IPS DF 4.7 (cell line): ENCODE results near the gene ABLIM3.
"Not testable (repeated sequence)": the region's sequence is repeated elsewhere in the genome, so short reads cannot be mapped to it uniquely, and the experiment has no call there.

Experiments used
- DNase-seq: peaks from one replicate; pipeline ENCODE4 v3.0.0-alpha.2; 2013; ENCODE audit warnings: low spot score; ENCODE audit errors: extremely low read depth

ABLIM3 gene

GRCh38 chr5:149186506-149186905 is 45.2 kb downstream of the ABLIM3 start:
- no peak for DNase-seq

DNA sequence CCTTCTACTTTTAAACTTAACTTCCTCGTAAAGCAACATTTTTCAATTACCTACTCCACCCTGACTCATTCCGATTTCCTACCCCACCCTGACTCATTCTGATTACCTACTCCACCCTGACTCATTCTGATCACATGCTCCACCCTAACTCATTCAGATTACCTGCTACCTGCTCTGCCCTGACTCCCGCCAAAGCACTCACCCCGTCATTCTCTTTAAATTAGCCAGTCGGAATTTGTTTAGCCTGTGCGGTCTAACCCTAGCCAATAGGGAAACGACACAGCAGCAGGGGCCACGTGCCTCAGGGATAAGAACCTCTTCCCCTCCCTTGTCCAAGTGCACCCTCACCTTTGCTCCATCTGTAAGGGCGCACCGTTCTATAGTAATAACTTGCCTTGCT is 46.3 kb downstream of the ABLIM3 start:
- not testable (repeated sequence) for DNase-seq

DNA sequence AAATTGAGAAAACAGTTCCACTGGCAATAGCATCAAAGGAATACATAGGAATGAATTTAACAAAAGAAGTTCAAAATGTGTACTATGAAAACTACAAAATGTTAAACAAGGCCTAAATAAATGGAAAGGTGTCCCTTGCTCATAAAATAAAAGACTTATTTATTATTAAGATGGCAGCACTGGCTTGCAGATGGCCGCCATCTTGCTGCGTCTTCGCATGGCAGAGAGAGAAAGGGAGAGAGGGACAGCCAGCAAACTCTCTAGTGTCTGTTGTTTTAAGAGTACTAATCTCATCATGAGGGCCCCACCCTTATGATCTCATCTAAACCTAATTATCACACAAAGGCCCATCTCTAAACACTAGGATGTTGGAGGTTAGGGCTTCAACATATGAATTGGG is 47.1 kb downstream of the ABLIM3 start:
- no peak for DNase-seq

DNA sequence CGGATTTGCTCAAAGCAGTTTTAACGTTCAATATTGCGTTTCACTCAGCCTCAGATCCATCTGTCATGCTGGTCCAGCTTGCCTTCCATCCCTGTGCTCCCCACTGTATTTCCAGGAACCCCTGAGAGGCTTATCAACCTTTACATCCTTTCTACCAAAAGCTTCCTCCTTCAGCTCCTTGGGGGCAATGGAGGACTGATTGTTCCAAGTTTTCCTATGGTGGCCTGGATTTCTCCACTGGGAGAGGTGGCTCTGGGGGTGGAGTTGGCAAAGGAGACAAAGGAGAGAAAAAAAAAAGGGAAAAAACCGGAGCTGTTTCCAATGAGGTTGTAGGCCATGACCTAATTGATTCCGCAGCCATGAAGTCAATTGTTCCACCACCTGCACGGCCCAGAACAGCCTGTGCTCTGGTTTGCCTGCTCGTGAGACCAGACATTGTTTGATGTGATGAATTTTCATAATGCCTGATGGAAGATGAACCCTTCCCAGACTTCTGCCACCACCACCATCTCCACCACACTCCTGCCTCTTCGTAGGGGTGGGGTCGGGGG is 54.1 kb downstream of the ABLIM3 start:
- no peak for DNase-seq

- DNase-seq: no peak
These were observed 54.7 kb downstream of the ABLIM3 start for GRCh38 chr5:149195962-149196361.

- no peak for DNase-seq
These were observed 56.9 kb downstream of the ABLIM3 start for GRCh38 chr5:149198148-149198547.

DNA sequence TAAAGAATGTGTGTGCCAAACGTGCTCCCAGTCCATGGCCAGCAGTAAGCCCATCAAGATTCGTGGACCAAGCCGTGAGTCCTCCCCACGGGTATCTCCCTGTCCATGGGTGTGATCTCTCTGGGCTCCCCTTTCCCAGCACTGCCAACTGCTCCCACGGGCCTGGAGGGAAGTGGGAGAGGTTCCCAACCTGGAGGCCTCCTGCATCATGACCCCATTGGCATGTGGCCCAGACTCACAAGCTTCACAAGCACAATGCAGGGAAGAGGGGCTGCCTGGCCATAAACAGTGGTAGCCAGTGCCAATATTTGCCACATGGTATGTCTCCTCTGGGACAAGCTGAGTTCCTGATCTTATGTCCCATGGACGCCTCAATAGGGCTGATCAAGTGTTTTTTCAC is 59.1 kb downstream of the ABLIM3 start:
- no peak for DNase-seq

DNA sequence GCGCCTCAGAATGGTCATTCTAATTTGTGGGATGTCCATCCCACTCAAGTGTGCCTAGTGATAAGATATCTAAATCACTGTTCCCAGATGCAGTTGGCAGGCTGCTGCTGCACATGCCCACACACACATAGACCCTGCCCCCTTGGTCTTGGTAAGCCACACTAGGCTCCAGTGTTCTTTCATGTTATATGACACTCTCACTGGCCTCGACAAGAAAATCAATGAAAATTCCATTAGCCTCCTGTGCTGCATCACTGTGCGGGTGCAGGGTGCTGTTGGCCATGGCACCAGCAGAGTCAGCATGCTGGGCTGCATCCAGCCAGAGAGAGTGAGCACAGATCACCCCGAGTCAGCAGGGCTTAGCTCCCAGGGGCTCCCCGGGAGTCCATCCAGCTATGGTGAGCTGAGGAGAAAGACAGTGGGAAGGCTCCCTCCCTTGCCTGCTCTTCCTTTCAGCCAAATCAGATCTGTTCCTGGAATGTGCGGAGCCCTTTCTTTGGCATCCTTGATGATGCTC is 59.9 kb downstream of the ABLIM3 start:
- DNase-seq: no peak

DNA sequence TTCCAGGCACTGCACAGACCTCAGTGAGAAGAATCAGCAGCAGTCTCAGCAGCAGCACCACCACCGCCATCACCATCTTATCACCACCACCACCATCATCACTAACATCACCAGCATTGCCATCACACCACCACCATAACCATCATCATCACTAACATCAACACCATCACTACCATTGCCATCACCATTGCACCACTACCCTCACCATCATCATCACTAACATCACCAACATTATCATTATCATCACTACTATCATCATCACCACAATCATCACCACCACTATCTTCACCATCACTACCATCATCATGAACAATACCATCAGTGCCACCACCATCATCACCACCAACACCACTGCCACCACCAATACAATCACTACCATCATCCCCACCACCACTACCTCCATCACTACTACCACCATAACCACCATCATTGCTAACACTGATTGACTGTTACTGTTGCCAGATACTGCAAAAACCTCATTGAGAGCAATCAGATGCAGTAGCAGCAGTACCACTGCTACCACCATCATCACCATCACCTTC is 61.7 kb downstream of the ABLIM3 start:
- DNase-seq: no peak

- no peak for DNase-seq
These were observed 62.7 kb downstream of the ABLIM3 start for GRCh38 chr5:149203921-149204441.

- no peak for DNase-seq
These were observed 64.6 kb downstream of the ABLIM3 start for GRCh38 chr5:149205625-149206523.

GRCh38 chr5:149206524-149207141 is 65.3 kb downstream of the ABLIM3 start:
- DNase-seq: no peak

GRCh38 chr5:149207831-149208230 is 66.5 kb downstream of the ABLIM3 start:
- DNase-seq: no peak

- DNase-seq: no peak
These were observed 68.9 kb downstream of the ABLIM3 start for GRCh38 chr5:149210225-149210624.

DNA sequence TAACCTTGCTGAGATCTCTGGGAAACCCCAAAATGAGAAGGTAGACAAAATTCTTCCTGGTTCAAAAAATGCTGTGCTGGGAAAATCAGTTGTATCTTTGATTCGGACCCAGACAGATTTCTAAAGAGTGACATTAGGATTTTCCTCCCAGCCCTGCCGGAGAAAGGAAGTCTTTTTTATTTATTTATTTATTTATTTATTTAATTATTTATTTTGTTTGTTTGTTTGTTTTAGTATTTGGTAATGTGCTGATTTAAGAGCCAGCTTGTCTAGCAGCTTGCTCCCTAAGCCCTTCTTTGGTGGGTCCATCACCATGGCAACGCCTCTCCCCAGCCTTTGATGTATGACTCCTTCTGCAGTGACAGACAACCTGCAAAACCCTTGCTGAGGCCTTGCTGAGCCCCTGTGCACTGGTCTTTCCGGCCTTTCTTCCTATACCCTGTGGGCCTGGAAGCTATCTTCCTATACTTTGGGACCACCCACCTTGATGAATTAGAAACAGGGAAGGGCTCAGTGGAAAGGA is 69.7 kb downstream of the ABLIM3 start:
- DNase-seq: no peak

- DNase-seq: no peak
These were observed 70.3 kb downstream of the ABLIM3 start for GRCh38 chr5:149211566-149211965.

DNA sequence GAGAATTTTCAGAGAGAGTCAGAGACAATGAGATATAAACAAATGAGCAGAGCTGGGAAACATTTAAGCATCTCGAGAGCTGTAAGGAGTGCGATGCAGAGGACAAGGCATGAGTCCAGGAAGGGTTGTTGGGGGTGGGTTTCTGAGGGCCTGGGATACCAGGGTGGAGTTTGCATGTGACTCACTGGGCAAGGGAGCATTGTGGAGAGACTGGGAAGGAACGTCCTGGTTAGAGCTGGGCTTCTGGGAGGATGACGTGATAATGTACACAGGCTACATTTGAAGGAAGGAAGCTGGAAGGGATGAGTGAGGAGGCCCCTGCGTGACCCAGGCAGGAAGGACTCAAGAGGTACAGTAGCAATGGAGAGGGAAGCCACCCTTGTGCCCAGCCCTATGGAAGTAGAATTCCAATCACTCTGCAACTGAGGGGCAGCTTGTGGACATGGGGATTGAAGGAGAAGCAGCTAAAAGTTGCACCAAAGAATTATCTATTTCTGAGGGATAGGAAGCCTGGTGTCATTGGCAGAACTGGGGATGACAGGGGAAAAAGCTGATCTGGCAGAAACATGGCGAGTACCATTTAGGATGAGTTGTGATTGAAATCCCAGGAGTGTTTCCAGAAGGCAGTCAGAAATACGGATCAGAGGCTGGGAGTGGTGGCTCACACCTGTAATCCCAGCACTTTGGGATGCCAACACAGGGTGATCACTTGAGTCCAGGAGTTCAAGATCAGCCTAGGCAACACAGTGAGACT is 71.1 kb downstream of the ABLIM3 start:
- no peak for DNase-seq

- no peak for DNase-seq
These were observed 72.1 kb downstream of the ABLIM3 start for GRCh38 chr5:149213264-149213880.

GRCh38 chr5:149215478-149216090 is 74.3 kb downstream of the ABLIM3 start:
- no peak for DNase-seq

- no peak for DNase-seq
These were observed 75.2 kb downstream of the ABLIM3 start for GRCh38 chr5:149216496-149216895.
